ENCODE data around the gene HCFC1R1. TPM values are rescaled to one million over a fixed set of nuclear protein-coding genes. Genes with fewer than 3 reads are reported as not detected.

The HCFC1R1 gene
- total RNA-seq, 1 experiment from 2014 or later: 60.0 TPM

- H3K36me3 ChIP-seq (ENCODE audit: control insufficient read depth in 1 of 2, insufficient read depth in 2 of 2, low read length in 2 of 2): peaks cover 0 to 25% of the 10 kb centered on the region in 2 experiments; a peak in 2 of 4 replicates
- H3K9me2 ChIP-seq (ENCODE audit: insufficient read depth): no peaks in the 10 kb centered on the region
- peak; percentile 56 for DNase-seq (ENCODE audit: low read depth, low spot score)
- H4K20me1 ChIP-seq (ENCODE audit: insufficient read depth): no peaks in the 10 kb centered on the region; the same call in 1 of the 2 replicates
- peak within 1 kb of the TSS; percentile 93 for H3K27ac ChIP-seq (ENCODE audit: low read depth, low read length)
- no peaks in the 10 kb centered on the region for H3K9me3 ChIP-seq (ENCODE audit: control insufficient read depth in 1 of 2, insufficient read depth in 1 of 2, low read depth in 1 of 2, low read length in 2 of 2)
- ChIA-PET RAD21 (ENCODE audit: low non-redundant PET in 1 of 2, low total read pairs in 2 of 2, uncharacterized antibody in 2 of 2, unreplicated experiment in 2 of 2) (no interaction called here), POLR2A (interaction anchor here (0.7 to 2.8 kb wide), 8 partner anchors 8 to 75 kb away, joined by 3 to 11 read pairs (median 4); partner anchors contain the start of genes HCFC1R1, KREMEN2, THOC6 and TNFRSF12A), CTCF (interaction anchor here (1.0 to 1.4 kb wide), 3 partner anchors 17 to 51 kb away, joined by 3 to 4 read pairs (median 3); partner anchors contain the start of gene KREMEN2)
- H3K4me1 ChIP-seq (ENCODE audit: control insufficient read depth in 1 of 2, insufficient read depth in 2 of 2, low read length in 2 of 2): peaks cover 24 to 44% of the 10 kb centered on the region in 2 experiments
- peak within 1 kb of the TSS; percentile 99 for H3K9ac ChIP-seq (ENCODE audit: low read length)
- peak within 1 kb of the TSS; percentile 86 for H3K4me2 ChIP-seq (ENCODE audit: low read length)
- peaks cover 43% of the 10 kb centered on the region for H3K79me2 ChIP-seq (ENCODE audit: insufficient read depth, low read length)
- H2AFZ ChIP-seq (ENCODE audit: low read depth, low read length, poor library complexity, severe bottlenecking): no peak within 1 kb of the TSS
- H3K4me3 ChIP-seq (replicated peaks in 1 of 2; ENCODE audit: low read depth in 1 of 2, low read length in 2 of 2): peak within 1 kb of the TSS; percentile 89 to 99
- TSS peak; percentile 89 for BruUV-seq (replicated peaks)
- ATAC-seq: peak; percentile 80
- intact Hi-C loops (cut with micrococcal nuclease): loop anchor here (5.0 kb wide), 1 partner anchor 42 kb away; the partner anchor contains the start of genes HCFC1R1, THOC6 and TNFRSF12A
- no peaks in the 10 kb centered on the region for H3K27me3 ChIP-seq (ENCODE audit: insufficient read depth, low read length)
- TF ChIP-seq YY1 (IDR thresholded peaks at IDR 0.05; ENCODE audit: extremely low read depth, insufficient replicate concordance, low read depth, low read length): peak; percentile 3
- TF ChIP-seq ATF3 (IDR thresholded peaks at IDR 0.05): no peak
- TF ChIP-seq TCF7L2 (IDR thresholded peaks at IDR 0.05; ENCODE audit: borderline replicate concordance, extremely low read depth, insufficient read depth, insufficient read length): no peak
- TF ChIP-seq JUND (IDR thresholded peaks at IDR 0.05): no peak
- peak; percentile 95 for TF ChIP-seq POLR2A (IDR thresholded peaks at IDR 0.05; ENCODE audit: borderline replicate concordance, extremely low read depth, insufficient read depth, insufficient read length)
- TF ChIP-seq SP1 (IDR thresholded peaks at IDR 0.05; ENCODE audit: low read depth): no peak; the same call in 1 of the 2 replicates
- TF ChIP-seq FOSL1 (IDR thresholded peaks at IDR 0.05; ENCODE audit: low read depth): no peak
- TF ChIP-seq ZBTB33 (IDR thresholded peaks at IDR 0.05; ENCODE audit: extremely low read depth, insufficient replicate concordance, low read length): no peak
- TF ChIP-seq ZFX (IDR thresholded peaks at IDR 0.05): peak; percentile 92
- TF ChIP-seq SRF (IDR thresholded peaks at IDR 0.05; ENCODE audit: low read depth): no peak
- no peak for TF ChIP-seq CBX3 (IDR thresholded peaks at IDR 0.05; ENCODE audit: low read depth)
- peak; percentile 58 for TF ChIP-seq SIN3A (IDR thresholded peaks at IDR 0.05; ENCODE audit: low read depth)
- peak; percentile 93 for TF ChIP-seq POLR2AphosphoS5 (IDR thresholded peaks at IDR 0.05; ENCODE audit: low read depth, low read length)
- TF ChIP-seq, protein P1, sequence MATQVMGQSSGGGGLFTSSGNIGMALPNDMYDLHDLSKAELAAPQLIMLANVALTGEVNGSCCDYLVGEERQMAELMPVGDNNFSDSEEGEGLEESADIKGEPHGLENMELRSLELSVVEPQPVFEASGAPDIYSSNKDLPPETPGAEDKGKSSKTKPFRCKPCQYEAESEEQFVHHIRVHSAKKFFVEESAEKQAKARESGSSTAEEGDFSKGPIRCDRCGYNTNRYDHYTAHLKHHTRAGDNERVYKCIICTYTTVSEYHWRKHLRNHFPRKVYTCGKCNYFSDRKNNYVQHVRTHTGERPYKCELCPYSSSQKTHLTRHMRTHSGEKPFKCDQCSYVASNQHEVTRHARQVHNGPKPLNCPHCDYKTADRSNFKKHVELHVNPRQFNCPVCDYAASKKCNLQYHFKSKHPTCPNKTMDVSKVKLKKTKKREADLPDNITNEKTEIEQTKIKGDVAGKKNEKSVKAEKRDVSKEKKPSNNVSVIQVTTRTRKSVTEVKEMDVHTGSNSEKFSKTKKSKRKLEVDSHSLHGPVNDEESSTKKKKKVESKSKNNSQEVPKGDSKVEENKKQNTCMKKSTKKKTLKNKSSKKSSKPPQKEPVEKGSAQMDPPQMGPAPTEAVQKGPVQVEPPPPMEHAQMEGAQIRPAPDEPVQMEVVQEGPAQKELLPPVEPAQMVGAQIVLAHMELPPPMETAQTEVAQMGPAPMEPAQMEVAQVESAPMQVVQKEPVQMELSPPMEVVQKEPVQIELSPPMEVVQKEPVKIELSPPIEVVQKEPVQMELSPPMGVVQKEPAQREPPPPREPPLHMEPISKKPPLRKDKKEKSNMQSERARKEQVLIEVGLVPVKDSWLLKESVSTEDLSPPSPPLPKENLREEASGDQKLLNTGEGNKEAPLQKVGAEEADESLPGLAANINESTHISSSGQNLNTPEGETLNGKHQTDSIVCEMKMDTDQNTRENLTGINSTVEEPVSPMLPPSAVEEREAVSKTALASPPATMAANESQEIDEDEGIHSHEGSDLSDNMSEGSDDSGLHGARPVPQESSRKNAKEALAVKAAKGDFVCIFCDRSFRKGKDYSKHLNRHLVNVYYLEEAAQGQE (IDR thresholded peaks at IDR 0.05; ENCODE audit: low read depth): no peak
- TF ChIP-seq, protein P2, sequence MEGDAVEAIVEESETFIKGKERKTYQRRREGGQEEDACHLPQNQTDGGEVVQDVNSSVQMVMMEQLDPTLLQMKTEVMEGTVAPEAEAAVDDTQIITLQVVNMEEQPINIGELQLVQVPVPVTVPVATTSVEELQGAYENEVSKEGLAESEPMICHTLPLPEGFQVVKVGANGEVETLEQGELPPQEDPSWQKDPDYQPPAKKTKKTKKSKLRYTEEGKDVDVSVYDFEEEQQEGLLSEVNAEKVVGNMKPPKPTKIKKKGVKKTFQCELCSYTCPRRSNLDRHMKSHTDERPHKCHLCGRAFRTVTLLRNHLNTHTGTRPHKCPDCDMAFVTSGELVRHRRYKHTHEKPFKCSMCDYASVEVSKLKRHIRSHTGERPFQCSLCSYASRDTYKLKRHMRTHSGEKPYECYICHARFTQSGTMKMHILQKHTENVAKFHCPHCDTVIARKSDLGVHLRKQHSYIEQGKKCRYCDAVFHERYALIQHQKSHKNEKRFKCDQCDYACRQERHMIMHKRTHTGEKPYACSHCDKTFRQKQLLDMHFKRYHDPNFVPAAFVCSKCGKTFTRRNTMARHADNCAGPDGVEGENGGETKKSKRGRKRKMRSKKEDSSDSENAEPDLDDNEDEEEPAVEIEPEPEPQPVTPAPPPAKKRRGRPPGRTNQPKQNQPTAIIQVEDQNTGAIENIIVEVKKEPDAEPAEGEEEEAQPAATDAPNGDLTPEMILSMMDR (IDR thresholded peaks at IDR 0.05 in 2 of 3, conservative IDR thresholded peaks at IDR 0.05 in 1 of 3; ENCODE audit: borderline replicate concordance in 1 of 3, insufficient read depth in 1 of 3, low read depth in 2 of 3, low read length in 2 of 3): no peak
- peak; percentile 98 for TF ChIP-seq EGR1 (IDR thresholded peaks at IDR 0.05; ENCODE audit: low read depth)
- TF ChIP-seq EZH2 (IDR thresholded peaks at IDR 0.05): no peak
These were observed 43.2 kb downstream of the HCFC1R1 start, which contains the start of gene PKMYT1 for GRCh38 chr16:2980227-2981176. Gene PKMYT1, minus strand, starts transcription at chr16:2980446. Its CDS starts 789 bp downstream, at chr16:2979657.

Measured in HCT116 (cell line).